Heart left ventricle (tissue), 16 donors: Measurements from ENCODE around the gene LARP1. TPM values are rescaled to one million over a fixed set of nuclear protein-coding genes. Genes with fewer than 3 reads are reported as not detected.

Experiments used
- ATAC-seq, 4 donors: fragments of 200-7000 bp; cut with Tn5 transposase; one replicate each; pipeline ENCODE4 v1.9.1; 2020 to 2022; ENCODE audit warnings: moderate library complexity in 4 of 4, mild to moderate bottlenecking in 3 of 4, moderate number of reproducible peaks in 1 of 4
- DNase-seq, 5 donors: peaks; one replicate each; pipeline ENCODE4 v3.0.0-alpha.2; 2020
- H3K27ac ChIP-seq, 12 donors: fragments of 200-600 bp; sonication (generic) in 4 of 12; one replicate each; pipeline versions ENCODE4 v1.5.0 to v1.8.0; 2016 to 2022; ENCODE audit warnings: mild to moderate bottlenecking in 2 of 12
- H3K27me3 ChIP-seq, 9 donors: fragments of 200-600 bp; sonication (generic) in 2 of 9; one replicate each; pipeline versions ENCODE4 v1.5.1 to v1.8.0; 2016 to 2022; ENCODE audit warnings: mild to moderate bottlenecking in 3 of 9
- H3K36me3 ChIP-seq, 9 donors: fragments of 200-600 bp; sonication (generic) in 2 of 9; one replicate each; pipeline versions ENCODE4 v1.5.0 to v1.8.0; 2018 to 2022; ENCODE audit warnings: mild to moderate bottlenecking in 2 of 9
- H3K4me1 ChIP-seq, 12 donors: fragments of 200-600 bp; sonication (generic) in 4 of 12; one replicate each; pipeline versions ENCODE4 v1.5.0 to v1.8.0; 2016 to 2022; ENCODE audit warnings: mild to moderate bottlenecking in 3 of 12
- H3K4me3 ChIP-seq, 12 donors: fragments of 200-600 bp; sonication (generic) in 4 of 12; one replicate each; pipeline versions ENCODE4 v1.5.0 to v1.8.0; 2017 to 2022; ENCODE audit warnings: mild to moderate bottlenecking in 9 of 12, moderate library complexity in 4 of 12
- H3K9me3 ChIP-seq, 12 donors: fragments of 200-600 bp; sonication (generic) in 4 of 12; one replicate each; pipeline versions ENCODE4 v1.5.0 to v1.8.0; 2016 to 2022; ENCODE audit warnings: mild to moderate bottlenecking in 1 of 12
- POLR2A ChIP-seq, 2 donors: fragments of 450-650 bp; IDR thresholded peaks; one replicate each; pipeline ENCODE4 v1.6.1; 2017; ENCODE audit warnings: antibody characterized with exemption in 2 of 2, mild to moderate bottlenecking in 2 of 2, moderate library complexity in 2 of 2
- WGBS, 4 donors: extraction: QIAGEN DNeasy Blood & Tissue Kit in 2 of 4; methylation state at CpG; one replicate each; pipeline versions ENCODE4 v1.1.5 to v1.1.7; 2013 to 2018; 5-methylcytosine and 5-hydroxymethylcytosine counted together
- intact Hi-C, 10 donors: fragments of 100-400 bp; cut with DNase I; formaldehyde crosslinking; loops; one replicate each; pipeline versions ENCODE4 v1.11.1 to v1.14.2; 2022
- polyA plus RNA-seq, 2 donors: library from polyadenylated mRNA; stranded (reverse); fragments of 200-250 nt; gene quantifications; one replicate each; pipeline ENCODE4 v1.2.3, GENCODE V29; 2013
- total RNA-seq, 9 donors: library from RNA; depleted of rRNA in 2 of 9; stranded (reverse); fragments of >200 nt in 2 of 9; fragmentation: NEBNext Ultra II Directional in 3 of 9; extraction: Animal tissue kit (Norgen Biotek cat#: 25700) in 3 of 9; gene quantifications; one replicate each; pipeline versions ENCODE4 v1.1.0 to v1.2.4, GENCODE V29; 2016 to 2023
- TF ChIP-seq, protein P1 (sequence below), 12 donors: fragments of 200-600 bp; sonication (generic) in 4 of 12; IDR thresholded peaks; one replicate each; pipeline versions ENCODE4 v1.5.0 to v1.8.0; 2018 to 2022; ENCODE audit warnings: antibody characterized with exemption in 12 of 12, mild to moderate bottlenecking in 5 of 12
- donor health status: ischemic (EF 13 %, LVEDD 7.1; RV severe dilation, severe dysfunction).
- donor health status: healthy with polysubstance abuse.
- donor health status: DM: no; HTN: yes; CAD: no.
- donor health status: DM: no; HTN: no; CAD: no.
- donor health status: ischemic (EF 25% LVEDD 6.9; RV normal size, moderate dysfunction).
- donor health status: ischemic (EF 25% LVEDD 5.7; RV mildly dilated, moderate dysfunction).
- donor health status: healthy.
- donor health status: DM: yes; HTN: yes; CAD: no.
- donor health status: ischemic (EF 35%, LVEDD 5.7; RV mildly dilated, moderate dysfunction).
- donor health status: nonischemic (EF 11% LVEDD 7.7; RV severe dilation, severe dysfunction).
- donor health status: DM: yes; HTN: yes; CAD: no.
- donor health status: PGD.
- donor health status: ischemic (EF 29% LVEDD 5.4; RV normal size, mild dysfunction).
- donor health status: nonischemic (EF 23%, LVEDD 6.1; RV moderate dilation, normal function).

Gene LARP1
- total and polyA plus RNA-seq, 11 donors: 36.5 to 189 (median 164) TPM

DNA sequence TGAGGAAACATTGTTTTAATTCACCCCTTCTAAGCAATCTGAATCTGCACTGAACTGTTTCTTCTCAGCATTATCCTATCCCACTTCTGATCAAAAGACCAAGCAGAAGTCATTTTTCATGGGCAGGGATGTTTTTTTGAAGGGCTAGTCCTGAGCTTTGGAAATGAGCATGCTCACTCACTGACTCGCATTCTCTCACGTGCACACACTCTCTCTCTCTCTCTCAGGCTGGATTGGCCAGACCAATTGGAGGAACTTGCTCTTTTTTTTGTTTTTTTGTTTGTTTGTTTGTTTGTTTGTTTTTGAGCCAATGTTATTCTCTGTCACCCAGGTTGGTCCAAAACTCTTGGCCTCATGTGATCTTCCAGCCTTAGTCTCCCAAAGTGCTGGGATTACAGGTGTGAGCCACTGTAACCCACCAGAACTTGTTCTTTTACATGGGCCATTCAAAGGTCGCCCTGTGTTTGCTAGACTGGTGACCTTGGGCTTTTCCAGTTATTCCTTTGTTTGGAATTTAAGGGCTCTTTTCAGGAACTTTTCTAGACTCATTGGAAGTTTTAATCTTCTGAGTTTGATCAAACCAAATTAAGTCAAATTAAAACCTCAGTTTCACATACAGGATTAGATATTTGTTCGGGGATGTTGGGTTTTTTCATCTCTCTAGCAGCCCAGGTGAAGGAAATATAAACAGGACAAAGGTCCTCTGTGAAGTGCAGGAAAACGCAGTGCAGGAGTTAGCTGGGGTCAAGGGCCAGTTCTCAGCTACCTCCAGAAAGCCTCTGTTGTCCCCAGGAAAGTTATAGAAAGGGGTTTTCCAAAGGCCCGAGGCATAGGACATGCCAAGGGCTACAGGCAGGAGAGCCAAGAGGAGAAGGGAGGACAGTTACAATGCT is 82.1 kb downstream of the LARP1 start:
- Histone ChIP-seq H3K27me3 (no peaks in the 10 kb centered on the region), H3K4me3 (no peak overlapping the region), H3K9me3 (no peaks in the 10 kb centered on the region), H3K36me3 (peaks cover 0 to 72% (median 26%) of the 10 kb centered on the region in 9 donors), H3K4me1 (peaks cover 0 to 33% (median 19%) of the 10 kb centered on the region in 12 donors), H3K27ac (peak overlapping the region in 1 of 12 donors; percentile 81)
- no peak for DNase-seq
- intact Hi-C loops: no loop called here
- TF ChIP-seq POLR2A (IDR thresholded peaks at IDR 0.05): no peak
- TF ChIP-seq, protein P1, sequence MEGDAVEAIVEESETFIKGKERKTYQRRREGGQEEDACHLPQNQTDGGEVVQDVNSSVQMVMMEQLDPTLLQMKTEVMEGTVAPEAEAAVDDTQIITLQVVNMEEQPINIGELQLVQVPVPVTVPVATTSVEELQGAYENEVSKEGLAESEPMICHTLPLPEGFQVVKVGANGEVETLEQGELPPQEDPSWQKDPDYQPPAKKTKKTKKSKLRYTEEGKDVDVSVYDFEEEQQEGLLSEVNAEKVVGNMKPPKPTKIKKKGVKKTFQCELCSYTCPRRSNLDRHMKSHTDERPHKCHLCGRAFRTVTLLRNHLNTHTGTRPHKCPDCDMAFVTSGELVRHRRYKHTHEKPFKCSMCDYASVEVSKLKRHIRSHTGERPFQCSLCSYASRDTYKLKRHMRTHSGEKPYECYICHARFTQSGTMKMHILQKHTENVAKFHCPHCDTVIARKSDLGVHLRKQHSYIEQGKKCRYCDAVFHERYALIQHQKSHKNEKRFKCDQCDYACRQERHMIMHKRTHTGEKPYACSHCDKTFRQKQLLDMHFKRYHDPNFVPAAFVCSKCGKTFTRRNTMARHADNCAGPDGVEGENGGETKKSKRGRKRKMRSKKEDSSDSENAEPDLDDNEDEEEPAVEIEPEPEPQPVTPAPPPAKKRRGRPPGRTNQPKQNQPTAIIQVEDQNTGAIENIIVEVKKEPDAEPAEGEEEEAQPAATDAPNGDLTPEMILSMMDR (IDR thresholded peaks at IDR 0.05): no peak
- WGBS, 4 donors: 87 to 92% (median 91%) methylated on average over 6 of the region's 6 CpGs
- ATAC-seq: no peak

- intact Hi-C loops: no loop called here
- no peak for TF ChIP-seq POLR2A (IDR thresholded peaks at IDR 0.05)
- peaks cover 0 to 58% (median 26%) of the 10 kb centered on the region in 9 donors for H3K36me3 ChIP-seq
- WGBS, 4 donors: 67 to 74% (median 69%) methylated on average over 6 of the region's 6 CpGs
- H3K4me3 ChIP-seq: no peak overlapping the region
- H3K27ac ChIP-seq: peak overlapping the region in 3 of 12 donors; percentile 5 to 24 (median 23)
- H3K9me3 ChIP-seq: no peaks in the 10 kb centered on the region
- H3K4me1 ChIP-seq: peaks cover 0 to 36% (median 9%) of the 10 kb centered on the region in 12 donors
- no peaks in the 10 kb centered on the region for H3K27me3 ChIP-seq
- no peak for DNase-seq
- ATAC-seq: peak in 3 of 4 donors; percentile 27 to 43 (median 34)
Observed at GRCh38 chr5:154840435-154841272, 85.5 kb downstream of the LARP1 start.

- H3K9me3 ChIP-seq: no peaks in the 10 kb centered on the region
- TF ChIP-seq, protein P1 (IDR thresholded peaks at IDR 0.05): no peak
- no peak for TF ChIP-seq POLR2A (IDR thresholded peaks at IDR 0.05)
- peaks cover 0 to 35% (median 8%) of the 10 kb centered on the region in 12 donors for H3K4me1 ChIP-seq
- H3K4me3 ChIP-seq: no peak overlapping the region
- H3K27ac ChIP-seq: peak overlapping the region in 2 of 12 donors; percentile 5 to 24
- ATAC-seq (no peak), DNase-seq (no peak)
- H3K36me3 ChIP-seq: peaks cover 0 to 57% (median 26%) of the 10 kb centered on the region in 9 donors
- H3K27me3 ChIP-seq: no peaks in the 10 kb centered on the region
- intact Hi-C loops: no loop called here
Observed at GRCh38 chr5:154841273-154841661, 86.1 kb downstream of the LARP1 start.

DNA sequence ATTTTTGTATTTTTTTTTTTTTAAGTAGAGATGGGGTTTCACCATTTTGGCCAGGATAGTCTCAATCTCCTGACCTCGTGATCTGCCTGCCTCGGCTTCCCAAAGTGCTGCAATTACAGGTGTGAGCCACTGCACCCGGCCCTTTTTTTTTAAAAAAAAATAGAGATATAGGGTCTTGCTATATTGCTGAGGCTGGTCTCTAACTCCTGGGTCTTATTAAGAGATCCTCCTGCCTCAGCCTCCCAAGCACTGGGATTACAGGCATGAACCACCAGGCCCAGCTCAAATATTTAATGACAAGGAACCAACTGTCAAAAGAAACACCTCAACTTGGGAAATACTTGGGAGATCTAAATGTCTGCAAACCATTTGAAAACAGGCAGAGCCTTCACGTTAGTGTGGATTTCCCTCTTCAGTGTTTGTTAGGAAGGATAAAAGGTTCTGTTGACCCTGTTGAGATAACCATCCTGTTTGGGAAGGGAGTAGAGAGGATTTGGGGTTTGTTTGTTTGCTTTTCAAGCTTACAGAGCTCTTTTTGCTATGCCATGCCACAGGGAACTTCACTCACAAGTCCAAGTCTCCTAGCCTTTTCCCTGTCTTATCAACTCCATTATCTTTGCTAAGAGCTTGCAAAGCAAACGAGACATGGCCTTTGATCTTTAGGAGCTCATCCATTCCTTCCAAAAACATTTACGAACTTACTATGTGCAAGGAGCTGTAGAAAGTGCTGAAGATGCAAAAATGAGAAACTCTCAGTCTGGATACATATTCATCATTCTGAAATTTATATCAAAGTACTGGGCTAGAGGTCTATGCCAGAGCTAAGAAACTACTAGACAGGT is 87.7 kb downstream of the LARP1 start:
- H3K4me1 ChIP-seq: peaks cover 0 to 40% (median 8%) of the 10 kb centered on the region in 12 donors
- ATAC-seq (no peak), DNase-seq (no peak)
- TF ChIP-seq, protein P1 (IDR thresholded peaks at IDR 0.05): no peak
- no peak for TF ChIP-seq POLR2A (IDR thresholded peaks at IDR 0.05)
- H3K9me3 ChIP-seq: no peaks in the 10 kb centered on the region
- peak overlapping the region in 1 of 12 donors; percentile 26 for H3K27ac ChIP-seq
- H3K27me3 ChIP-seq: no peaks in the 10 kb centered on the region
- peaks cover 0 to 40% (median 12%) of the 10 kb centered on the region in 9 donors for H3K36me3 ChIP-seq
- H3K4me3 ChIP-seq: no peak overlapping the region
- intact Hi-C loops: no loop called here
- 79 to 86% (median 84%) methylated on average over 6 of the region's 6 CpGs for WGBS, 4 donors
